PFSK-1 (cell line): ENCODE data around the gene PRDM15.

Experiments
- POLR2AphosphoS5 ChIP-seq: IDR thresholded peaks from 2 replicates; pipeline ENCODE4 v1.6.1; 2012; ENCODE audit warnings: low read depth, mild to moderate bottlenecking, control low read depth, low read length, moderate library complexity
- TF ChIP-seq, protein P1 (sequence below), 2 experiments: IDR thresholded peaks; 2 replicates each; pipeline versions ENCODE4 v1.6.1 to v1.8.0; 2011 to 2012; ENCODE audit warnings: low read depth in 2 of 2, low read length in 2 of 2, control low read depth in 1 of 2, inconsistent platforms in 1 of 2, mild to moderate bottlenecking in 1 of 2, moderate library complexity in 1 of 2; ENCODE audit not compliant: insufficient read depth in 1 of 2

DNA sequence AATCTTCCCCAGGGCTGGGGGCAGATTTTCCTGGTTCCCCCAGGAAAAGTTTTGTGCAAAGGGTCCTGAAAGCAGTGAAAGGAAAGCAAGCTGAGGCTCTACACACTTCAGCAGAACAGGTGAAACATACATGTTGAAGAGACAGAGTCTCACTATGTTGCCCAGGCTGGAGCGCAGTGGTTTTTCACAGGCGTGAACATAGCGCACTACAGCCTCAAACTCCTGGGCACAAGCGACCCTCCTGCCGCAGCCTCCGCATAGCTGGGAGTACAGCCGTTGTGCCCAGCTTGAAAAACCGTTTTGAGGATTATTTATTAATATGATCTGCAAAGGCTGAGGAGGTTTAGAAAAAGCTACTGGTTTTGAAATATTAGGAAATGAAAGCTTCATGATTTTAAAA is 11.8 kb downstream of the PRDM15 start:
- TF ChIP-seq, protein P1, sequence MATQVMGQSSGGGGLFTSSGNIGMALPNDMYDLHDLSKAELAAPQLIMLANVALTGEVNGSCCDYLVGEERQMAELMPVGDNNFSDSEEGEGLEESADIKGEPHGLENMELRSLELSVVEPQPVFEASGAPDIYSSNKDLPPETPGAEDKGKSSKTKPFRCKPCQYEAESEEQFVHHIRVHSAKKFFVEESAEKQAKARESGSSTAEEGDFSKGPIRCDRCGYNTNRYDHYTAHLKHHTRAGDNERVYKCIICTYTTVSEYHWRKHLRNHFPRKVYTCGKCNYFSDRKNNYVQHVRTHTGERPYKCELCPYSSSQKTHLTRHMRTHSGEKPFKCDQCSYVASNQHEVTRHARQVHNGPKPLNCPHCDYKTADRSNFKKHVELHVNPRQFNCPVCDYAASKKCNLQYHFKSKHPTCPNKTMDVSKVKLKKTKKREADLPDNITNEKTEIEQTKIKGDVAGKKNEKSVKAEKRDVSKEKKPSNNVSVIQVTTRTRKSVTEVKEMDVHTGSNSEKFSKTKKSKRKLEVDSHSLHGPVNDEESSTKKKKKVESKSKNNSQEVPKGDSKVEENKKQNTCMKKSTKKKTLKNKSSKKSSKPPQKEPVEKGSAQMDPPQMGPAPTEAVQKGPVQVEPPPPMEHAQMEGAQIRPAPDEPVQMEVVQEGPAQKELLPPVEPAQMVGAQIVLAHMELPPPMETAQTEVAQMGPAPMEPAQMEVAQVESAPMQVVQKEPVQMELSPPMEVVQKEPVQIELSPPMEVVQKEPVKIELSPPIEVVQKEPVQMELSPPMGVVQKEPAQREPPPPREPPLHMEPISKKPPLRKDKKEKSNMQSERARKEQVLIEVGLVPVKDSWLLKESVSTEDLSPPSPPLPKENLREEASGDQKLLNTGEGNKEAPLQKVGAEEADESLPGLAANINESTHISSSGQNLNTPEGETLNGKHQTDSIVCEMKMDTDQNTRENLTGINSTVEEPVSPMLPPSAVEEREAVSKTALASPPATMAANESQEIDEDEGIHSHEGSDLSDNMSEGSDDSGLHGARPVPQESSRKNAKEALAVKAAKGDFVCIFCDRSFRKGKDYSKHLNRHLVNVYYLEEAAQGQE (IDR thresholded peaks at IDR 0.05; ENCODE audit: insufficient read depth in 1 of 2, low read depth in 2 of 2, low read length in 2 of 2), result no peak
- TF ChIP-seq POLR2AphosphoS5, result no peak
